GM12875 (cell line): ENCODE measurements around the gene COL19A1.
"Not testable (repeated sequence)": the region's sequence is repeated elsewhere in the genome, so short reads cannot be mapped to it uniquely, and the experiment has no call there.

Source experiments
- H3K4me3 ChIP-seq: one replicate; pipeline ENCODE4 v1.5.1; 2011; ENCODE audit warnings: low read depth, low read length, control low read depth
- TF ChIP-seq, protein P1 (sequence below): IDR thresholded peaks from 2 replicates; pipeline ENCODE4 v1.5.1; 2011; ENCODE audit warnings: low read depth, mild to moderate bottlenecking, control low read depth, inconsistent platforms, low read length, moderate library complexity, borderline replicate concordance; ENCODE audit not compliant: insufficient read depth

The COL19A1 gene

DNA sequence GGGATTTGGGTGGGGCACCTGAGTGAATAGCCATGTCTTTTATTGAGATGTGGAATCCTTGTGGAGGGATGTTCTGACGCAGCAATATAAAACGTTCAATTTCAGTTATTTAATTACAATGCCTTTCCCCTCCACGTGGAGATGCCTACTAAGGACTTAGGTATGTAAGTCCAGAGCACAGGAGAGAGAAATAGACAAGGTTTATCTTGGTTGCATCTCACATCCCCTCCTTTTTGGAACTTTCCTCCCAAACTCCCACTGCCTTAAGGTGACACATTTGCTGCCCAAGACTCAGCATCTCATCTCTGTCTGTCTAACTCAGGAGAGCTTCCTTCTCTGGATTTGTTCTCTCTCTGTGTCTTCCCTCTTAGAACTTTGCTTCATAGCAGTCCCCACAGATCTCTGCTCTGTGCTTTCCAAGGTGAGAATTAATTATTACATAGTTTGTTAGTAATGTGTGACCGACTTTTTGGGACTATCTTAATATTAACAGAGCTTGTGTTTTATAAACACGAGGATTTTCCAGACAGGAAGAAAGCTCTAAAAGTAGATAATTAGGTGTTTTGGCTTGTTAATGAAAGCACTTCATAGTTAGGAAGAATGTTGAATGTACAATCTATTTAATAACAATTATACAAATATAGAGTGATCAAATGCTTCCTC, 52.6 kb downstream of the COL19A1 start:
- TF ChIP-seq, protein P1, sequence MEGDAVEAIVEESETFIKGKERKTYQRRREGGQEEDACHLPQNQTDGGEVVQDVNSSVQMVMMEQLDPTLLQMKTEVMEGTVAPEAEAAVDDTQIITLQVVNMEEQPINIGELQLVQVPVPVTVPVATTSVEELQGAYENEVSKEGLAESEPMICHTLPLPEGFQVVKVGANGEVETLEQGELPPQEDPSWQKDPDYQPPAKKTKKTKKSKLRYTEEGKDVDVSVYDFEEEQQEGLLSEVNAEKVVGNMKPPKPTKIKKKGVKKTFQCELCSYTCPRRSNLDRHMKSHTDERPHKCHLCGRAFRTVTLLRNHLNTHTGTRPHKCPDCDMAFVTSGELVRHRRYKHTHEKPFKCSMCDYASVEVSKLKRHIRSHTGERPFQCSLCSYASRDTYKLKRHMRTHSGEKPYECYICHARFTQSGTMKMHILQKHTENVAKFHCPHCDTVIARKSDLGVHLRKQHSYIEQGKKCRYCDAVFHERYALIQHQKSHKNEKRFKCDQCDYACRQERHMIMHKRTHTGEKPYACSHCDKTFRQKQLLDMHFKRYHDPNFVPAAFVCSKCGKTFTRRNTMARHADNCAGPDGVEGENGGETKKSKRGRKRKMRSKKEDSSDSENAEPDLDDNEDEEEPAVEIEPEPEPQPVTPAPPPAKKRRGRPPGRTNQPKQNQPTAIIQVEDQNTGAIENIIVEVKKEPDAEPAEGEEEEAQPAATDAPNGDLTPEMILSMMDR, result no peak
- no peak overlapping the region for H3K4me3 ChIP-seq

DNA sequence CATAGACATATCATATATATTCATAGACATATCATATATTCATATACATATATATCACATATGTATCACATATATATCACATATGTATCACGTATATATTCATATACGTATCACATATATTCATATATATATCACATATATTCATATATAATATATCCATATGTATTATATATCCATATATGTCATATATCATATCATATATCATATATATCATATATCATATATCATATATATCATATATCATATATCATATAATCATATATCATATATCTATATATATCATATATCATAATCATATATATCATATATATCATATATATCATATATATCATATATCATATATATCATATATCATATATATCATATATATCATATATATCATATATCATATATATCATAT, 54.7 kb downstream of the COL19A1 start:
- H3K4me3 ChIP-seq, result not testable (repeated sequence)

DNA sequence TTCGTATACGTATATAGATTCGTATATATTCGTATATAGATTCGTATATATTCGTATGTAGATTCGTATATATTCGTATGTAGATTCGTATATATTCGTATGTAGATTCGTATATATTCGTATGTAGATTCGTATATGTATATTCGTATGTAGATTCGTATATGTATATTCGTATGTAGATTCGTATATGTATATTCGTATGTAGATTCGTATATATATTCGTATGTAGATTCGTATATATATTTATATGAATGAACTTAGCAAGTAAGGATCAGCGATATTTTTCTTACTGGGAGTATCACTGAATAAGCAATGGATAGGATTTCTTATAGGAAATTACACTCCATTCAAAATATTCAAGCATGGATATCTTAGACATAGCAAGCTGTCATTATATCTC, 55.3 kb downstream of the COL19A1 start:
- not testable (repeated sequence) for H3K4me3 ChIP-seq

DNA sequence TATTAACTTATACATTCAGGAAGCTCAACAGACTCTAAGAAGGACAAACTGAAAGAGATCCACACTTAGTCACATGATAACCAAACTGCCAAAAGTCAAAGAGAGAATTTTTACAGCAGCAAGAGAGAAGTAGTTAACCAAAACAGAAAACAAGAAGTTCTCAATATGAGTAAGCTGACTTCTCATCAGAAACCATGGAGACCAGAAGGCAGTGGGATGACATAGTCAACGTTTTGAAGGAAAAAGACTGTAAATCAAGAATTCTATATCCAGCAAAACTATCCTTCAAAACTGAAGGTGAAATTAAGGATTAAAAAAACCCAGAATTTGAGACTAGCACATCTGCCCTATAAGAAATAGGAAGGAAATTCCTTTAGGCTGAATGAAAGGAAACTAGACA, 60.4 kb downstream of the COL19A1 start:
- TF ChIP-seq, protein P1, result no peak
- no peak overlapping the region for H3K4me3 ChIP-seq

DNA sequence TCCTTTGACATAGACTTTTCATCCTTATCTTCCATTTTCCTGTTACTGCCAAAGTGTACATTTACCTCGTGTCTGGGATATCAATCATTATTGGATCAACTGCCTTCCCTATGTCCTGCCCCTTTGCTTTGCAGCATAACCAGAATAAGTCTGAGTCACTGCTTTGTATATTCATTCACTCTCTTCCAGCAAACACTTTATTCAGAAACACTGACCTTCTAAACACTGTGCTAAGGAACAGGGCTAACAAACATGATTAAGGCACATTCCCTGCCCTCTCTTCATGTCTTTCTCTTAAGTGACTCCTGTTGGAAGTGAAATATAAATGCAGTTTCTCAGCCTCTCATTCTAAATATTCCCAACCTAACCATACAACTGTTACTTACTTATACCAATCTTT, 66.9 kb downstream of the COL19A1 start:
- no peak overlapping the region for H3K4me3 ChIP-seq
- TF ChIP-seq, protein P1, result no peak

DNA sequence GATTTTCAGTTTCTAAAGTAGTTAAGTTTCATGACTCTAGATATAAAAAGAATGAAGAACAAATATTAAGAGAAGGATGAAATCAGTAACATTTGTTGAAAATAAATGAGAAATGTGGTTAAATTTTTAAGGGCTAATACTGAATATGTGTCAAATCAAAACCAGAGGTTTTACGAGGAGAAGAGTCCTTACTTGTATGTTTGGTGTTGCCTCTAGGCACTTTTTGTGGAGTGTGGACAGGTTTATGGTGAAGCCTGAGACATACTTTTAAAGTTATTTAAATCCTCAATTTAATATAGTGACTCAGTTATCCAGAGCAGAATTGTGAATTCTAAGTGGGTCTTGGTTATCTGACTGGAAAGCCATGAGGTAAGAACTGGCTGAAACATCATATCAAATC, 68.7 kb downstream of the COL19A1 start:
- no peak overlapping the region for H3K4me3 ChIP-seq
- TF ChIP-seq, protein P1, result no peak

DNA sequence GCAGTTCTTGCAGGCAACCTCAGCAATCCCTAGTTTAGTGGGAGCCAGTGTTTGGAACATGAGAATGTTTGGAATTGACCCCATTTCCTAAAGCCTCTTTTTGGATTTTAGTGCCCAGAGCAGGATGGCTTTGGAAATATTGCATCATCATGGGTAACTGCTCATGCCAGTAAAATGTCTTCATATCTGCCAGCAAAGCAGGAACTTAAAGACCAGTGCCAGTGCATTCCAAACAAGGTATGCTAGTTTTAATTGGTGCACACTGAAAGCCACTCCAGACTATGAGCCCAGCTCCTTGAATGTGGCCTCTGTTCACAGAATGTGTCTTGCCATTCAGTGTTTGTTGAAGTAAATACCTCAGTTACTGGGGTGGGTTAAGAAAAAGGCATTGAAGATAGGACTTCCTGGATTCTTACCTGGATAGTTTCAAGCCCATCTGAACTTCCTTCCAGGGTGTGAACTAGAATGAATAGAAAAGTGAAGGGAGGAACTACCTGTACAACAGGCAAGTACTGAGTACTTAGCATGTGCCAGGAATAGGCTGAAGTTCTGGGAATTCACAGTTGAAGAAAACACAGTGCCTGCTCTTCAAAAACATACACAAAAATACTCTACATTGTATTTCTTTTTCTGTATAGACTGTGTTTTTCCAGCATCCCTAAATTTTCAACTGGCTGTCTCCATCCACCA, 70.5 kb downstream of the COL19A1 start:
- no peak overlapping the region for H3K4me3 ChIP-seq
- TF ChIP-seq, protein P1, result no peak

DNA sequence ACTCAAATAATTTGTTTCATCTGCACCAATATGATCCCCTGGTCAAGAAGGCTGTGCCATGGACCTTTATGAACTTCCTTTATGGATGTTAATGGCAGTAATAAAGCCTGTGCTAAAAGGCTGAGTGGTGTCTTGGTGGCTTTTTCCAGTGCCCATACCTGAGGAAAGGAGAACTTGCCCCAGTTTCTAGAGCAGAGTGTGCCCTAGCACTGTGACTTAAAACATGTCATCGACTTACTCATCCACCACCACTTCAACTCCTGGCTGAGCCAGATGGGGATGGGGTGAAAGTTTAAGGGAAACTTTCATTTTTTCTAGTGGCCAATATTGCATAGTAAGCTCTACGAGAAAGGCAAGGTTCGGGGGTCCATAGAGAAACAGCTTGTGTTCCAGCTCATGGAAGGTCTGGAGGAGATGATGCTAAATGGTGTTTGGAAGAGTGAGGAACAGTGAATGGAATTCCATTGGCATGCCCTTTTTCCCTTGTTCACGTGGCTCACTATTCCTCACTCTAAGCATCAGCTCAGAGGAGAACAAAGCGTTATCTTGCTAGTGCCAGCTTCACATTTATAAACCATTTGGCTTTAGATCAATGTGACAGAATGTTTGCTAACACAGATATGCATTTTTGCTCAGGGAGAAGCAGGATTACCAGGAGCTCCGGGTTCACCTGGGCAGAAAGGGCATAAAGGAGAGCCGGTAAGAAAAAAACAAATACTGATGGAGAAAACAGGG, 71.2 kb downstream of the COL19A1 start:
- no peak overlapping the region for H3K4me3 ChIP-seq
- TF ChIP-seq, protein P1, result no peak
